GM19240 (cell line): ENCODE data around the gene C10orf95.
"Not testable (repeated sequence)": the region's sequence is repeated elsewhere in the genome, so short reads cannot be mapped to it uniquely, and the experiment has no call there.

ENCODE experiments used
- DNase-seq: peaks from one replicate; pipeline ENCODE4 v3.0.0; 2011; ENCODE audit warnings: low spot score; ENCODE audit not compliant: insufficient read length

The C10orf95 gene

DNA sequence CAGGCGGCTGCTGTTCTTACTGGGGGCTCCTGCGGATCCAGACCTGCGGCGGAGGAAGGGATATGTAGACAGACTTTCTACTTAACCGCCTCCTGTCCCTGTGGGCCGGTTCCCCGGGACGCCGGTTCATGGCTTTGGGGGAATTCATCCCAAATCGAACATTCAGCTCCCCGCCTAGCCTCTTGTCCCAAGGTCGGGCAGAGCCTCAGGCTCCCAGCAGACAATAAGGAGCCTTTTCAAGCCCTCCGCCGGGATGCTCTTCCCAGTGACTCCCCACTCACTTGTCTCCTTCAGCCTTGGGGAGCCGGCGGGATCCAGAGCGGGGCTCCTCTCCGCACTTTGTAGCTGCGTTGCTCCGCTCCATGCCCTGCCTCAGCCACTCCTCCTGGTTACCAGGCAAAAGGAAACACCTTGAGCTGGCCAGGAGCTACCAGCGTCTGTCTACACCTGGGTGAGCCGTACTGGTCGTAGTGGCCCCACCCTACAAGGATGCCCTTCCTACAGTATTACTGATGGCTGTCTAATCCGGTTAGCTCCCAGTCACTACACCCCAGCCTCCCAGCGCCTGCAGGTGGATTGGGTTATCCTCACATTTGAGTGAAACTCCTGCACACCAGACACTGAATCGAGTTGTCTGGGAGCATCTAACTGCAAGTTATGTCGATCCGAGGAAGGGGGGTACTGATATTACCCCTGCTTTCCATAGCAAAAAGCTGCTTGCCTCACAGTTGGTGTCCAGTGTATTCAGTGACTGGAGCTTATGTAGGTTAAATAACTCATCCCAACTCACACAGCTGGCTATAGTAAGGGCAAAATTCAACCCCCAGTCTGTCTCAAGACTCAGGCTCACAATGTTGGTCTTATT is at the start of gene C10orf95:
Gene C10orf95 (minus strand): TSS at position 439 of the 865 bp plus-strand sequence. CDS start 450 bp downstream, outside the sequence.
- DNase-seq: no peak

DNA sequence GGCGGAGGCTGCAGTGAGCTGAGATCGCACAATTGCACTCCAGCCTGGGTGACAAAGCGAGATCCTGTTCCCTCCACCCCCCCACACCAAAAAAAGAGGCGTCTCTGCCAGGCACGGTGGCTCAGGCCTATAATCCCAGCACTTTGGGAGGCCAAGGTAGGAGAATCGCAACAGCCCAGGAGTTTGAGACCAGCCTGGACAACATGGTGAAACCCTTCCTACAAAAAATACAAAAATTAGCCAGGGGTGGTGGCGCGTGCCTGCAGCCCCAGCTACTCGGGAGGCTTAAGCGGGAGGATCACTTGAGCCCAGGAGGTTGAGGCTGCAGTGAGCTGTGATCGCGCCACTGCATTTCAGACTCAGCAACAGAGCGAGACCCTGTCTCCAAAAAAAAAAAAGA is 49.3 kb upstream of the C10orf95 start:
- DNase-seq: not testable (repeated sequence)

DNA sequence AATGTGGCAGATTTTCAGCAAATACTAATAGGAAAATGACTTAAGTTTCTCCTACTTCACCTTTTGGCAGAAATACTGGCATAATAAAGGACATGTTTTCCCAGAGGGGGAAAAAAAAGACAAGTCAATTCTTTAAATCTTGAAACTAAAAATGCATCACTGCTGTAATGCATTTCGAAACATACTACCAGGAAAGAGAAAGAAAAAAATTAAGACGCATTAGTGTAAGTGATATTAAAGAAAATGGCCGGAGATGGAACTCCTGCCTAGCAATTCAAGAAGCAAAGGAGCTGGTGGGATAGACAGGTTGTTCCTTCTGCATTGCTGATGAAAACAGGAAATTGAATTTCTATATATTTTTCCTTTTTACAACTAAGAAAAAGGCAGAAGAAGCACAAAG is 48.0 kb upstream of the C10orf95 start:
- no peak for DNase-seq

DNA sequence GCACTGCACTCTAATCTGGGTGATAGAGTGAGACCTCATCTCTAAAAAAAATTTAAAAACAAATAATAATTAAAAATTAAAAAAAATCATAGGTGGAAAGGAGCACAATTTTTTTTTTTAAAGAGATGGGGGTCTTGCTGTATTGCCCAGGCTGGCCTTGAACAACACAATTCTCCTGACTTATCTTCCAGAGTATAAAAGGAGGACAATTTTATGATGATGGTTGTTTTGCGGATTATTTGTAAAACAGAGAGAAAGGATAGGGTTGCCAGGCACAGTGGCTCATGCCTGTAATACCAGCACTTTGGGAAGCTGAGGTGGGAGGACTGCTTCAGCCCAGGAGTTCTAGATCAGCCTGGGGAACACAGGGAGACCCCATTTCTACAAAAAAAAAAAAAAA is 46.2 kb upstream of the C10orf95 start:
- DNase-seq: no peak

- no peak for DNase-seq
Measured at GRCh38 chr10:102493771-102494170, 42.4 kb upstream of the C10orf95 start.

- no peak for DNase-seq
Measured at GRCh38 chr10:102492983-102493382, 41.6 kb upstream of the C10orf95 start.

- no peak for DNase-seq
Measured at GRCh38 chr10:102492344-102492939, 41.1 kb upstream of the C10orf95 start.

DNA sequence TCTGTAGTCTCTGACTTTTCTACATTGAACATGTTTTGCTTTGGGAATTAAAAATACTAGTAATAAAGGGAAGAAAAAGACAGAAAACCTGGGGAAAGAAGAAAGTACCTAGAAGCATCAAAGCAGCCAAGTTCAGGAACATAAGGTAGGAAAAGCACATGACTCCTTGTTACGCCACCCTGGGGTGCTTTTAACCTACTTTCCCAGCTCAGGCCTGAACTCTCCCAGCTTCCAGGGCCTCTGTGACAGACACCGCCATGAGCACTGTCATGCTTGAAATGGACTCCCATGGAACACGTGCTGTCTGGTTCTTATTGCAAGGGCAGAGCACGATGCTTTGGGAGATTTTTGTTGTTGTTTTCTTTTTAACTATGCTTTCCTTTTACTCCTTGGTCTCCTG is 39.8 kb upstream of the C10orf95 start:
- no peak for DNase-seq

- DNase-seq: no peak
Measured at GRCh38 chr10:102485093-102485784, 33.9 kb upstream of the C10orf95 start.

- DNase-seq: no peak
Measured at GRCh38 chr10:102484021-102484420, 32.7 kb upstream of the C10orf95 start.

- no peak for DNase-seq
Measured at GRCh38 chr10:102480396-102480795, 29.1 kb upstream of the C10orf95 start.

- DNase-seq: no peak
Measured at GRCh38 chr10:102479651-102480050, 28.3 kb upstream of the C10orf95 start.

DNA sequence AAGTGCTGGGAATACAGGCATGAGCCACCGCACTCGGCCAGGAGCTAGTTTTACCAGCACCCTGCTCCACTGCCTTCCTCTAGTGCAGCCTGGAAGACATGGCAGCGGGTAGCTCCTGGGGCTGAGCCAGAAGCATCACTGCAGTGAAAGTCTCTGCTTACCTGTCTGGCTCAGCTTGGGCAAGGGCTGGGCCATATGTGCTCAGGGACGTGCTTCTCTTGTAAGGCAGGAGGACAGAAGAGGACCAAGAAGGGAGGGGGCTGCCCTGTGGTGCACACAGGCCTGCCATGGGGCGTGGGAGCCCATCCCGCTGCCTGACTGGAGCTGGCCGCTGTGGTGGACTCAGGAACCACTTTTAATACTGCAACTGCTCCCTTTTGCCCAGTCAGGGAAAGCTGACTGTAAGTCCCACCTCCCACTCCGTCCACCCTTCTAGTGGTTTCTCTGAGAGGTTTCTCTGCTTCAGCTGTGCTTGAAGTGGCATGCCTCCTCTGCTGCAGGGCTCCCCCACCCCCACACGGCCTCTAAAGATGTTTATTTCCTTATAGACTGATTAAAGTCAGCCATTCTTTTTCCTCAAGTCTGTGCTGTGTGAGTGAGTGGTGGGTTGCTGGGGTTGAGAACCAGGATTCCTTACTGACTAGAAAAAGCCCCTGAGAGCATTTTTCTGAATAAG is 25.3 kb upstream of the C10orf95 start:
- no peak for DNase-seq

DNA sequence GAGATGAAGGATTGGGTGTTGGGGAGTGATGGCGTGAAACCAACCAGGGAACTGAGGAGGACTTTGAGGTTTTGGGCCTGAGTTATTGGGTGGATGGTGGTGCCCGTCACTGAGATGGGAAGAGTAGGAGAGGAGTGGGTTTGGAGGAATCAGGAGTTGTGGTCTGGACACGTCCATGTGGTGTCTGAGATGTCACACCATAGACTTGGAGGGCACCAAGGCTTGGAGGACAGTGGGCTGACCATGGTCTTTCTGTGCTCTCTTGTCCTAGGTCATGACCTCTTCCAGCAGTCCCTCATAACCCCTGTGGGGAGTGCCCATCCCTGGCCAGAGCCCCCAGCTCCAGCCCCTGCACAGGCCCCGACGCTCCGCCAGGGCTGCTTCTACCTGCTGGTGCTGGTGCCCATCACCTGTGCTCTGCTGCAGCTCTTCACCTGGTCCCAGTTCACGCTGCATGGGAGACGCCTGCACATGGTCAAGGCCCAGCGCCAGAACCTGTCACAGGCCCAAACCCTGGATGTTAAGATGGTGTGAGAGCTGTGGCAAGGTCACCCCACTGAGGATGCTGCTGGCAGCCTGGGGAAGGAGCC is 24.2 kb upstream of the C10orf95 start:
- DNase-seq: no peak

DNA sequence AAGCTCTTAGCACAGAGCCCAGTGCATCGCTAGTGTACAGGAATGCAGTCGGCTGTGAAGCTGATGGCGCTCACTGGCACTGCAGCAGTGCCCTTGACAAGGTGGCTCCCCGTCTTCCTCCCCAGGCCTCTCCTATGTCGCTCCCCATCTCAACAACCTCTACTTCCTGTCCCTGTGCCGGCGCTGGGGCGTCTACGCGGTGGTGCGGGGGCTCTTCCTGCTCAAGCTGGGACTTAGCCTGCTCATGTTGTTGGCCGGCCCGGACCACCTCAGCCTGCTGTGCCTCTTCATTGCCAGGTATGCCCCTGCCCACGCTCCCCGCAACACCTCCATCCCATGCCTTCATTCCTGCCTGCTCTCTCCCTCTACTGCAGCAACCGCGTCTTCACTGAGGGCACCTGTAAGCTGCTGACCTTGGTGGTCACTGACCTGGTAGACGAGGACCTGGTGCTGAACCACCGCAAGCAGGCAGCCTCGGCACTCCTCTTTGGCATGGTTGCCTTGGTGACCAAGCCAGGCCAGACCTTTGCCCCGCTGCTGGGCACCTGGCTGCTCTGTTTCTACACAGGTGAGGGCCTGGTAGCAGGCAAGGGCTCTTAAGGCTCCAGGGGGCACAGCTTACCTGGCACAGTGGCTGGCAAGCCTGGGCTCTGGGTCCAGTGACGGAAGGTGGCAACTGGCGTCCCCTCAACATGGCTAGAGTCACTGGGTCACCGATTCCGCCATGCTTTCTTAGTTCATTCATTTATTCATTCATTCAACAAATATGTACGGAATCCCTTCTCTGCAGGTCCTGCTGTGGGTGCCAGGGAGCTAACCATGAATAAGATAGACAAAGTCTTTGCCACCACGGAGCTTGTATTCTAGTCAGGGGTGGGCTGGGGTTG is 22.3 kb upstream of the C10orf95 start:
- DNase-seq: no peak

DNA sequence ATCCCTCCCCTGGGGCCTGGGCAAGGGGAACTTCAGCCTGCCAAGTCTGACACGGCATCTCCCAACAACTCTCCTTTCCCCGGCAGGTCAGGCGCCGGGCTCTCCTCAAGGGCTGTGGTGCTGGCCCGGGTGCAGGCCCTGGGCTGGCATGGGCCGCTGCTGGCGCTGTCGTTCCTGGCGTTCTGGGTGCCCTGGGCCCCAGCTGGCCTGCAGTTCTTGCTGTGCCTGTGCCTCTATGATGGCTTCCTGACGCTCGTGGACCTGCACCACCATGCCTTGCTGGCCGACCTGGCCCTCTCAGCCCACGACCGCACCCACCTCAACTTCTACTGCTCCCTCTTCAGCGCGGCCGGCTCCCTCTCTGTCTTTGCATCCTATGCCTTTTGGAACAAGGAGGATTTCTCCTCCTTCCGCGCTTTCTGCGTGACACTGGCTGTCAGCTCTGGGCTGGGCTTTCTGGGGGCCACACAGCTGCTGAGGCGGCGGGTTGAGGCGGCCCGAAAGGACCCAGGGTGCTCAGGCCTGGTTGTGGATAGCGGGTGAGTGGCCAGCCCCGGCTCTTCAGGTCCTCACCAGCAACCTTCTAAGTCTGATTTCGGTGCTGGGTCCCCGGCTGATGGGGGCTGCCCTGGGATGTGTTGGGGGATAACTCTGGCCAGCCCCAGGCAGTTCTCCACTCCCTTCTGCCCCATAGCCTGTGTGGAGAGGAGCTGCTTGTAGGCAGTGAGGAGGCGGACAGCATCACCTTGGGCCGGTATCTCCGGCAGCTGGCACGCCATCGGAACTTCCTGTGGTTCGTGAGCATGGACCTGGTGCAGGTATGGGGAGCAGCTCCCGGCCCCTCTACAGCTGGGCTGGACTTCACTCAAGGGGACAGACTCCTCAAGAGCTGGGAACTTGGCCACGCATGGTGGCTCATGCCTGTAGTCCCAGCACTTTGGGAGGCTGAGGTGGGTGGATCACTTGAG is 19.5 kb upstream of the C10orf95 start:
- DNase-seq: no peak

DNA sequence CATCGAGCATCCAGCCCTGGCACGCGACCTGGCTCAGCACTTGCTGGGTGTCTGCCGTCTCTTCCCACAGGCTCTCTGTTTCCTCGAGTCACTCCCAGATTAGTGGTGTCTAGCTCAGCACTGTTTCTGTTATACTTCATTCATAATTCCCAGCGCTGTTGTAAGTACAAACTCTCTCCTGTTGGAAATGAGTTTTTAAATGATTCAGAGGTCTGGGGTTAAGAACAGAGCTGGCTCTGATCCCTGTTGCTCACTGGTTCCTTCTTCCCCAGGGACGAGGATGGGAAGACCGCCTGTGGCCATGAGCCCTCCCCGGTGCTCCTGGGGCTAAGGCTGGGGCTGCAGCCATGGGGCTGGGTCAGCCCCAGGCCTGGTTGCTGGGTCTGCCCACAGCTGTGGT is 17.3 kb upstream of the C10orf95 start:
- no peak for DNase-seq

DNA sequence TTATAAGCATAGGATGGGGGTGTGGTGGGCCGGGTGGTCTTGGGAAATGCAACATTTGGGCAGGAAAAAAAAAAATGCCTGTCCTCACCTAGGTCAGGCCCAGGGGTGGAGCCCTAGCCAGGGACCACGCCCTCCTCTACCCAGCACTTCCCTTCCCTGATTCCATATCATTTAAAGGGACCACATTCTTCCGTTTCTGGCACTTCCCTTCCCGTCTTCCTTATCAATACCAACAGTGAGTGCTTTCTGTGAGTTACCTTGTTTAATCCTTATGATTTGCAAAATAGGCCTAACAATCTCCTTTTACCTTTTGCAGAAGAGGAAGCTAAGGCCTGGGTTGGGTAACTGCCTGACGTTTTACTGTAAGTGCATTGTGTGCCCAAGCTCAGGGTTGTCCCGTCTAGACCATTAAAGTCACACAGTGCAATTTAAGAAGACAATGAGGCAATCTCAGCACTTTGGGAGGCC is 16.7 kb upstream of the C10orf95 start:
- DNase-seq: no peak

GRCh38 chr10:102467318-102467717 is 16.0 kb upstream of the C10orf95 start:
- DNase-seq: no peak
